GM12865 (cell line): ENCODE results near the gene CCNK.

Source experiments
- DNase-seq: peaks from one replicate; pipeline ENCODE4 v3.0.0; 2010; ENCODE audit warnings: low read depth
- H3K4me3 ChIP-seq: 2 replicates; pipeline ENCODE4 v1.5.1; 2011; ENCODE audit warnings: mild to moderate bottlenecking, low read depth, low read length, control low read depth
- TF ChIP-seq, protein P1 (sequence below): IDR thresholded peaks from 2 replicates; pipeline ENCODE4 v1.5.1; 2011; ENCODE audit warnings: low read length, control low read depth, low read depth, inconsistent platforms; ENCODE audit not compliant: insufficient read depth; ENCODE audit errors: missing control alignments

Gene CCNK

GRCh38 chr14:99534333-99534732 is 53.1 kb downstream of the CCNK start:
- H3K4me3 ChIP-seq, result no peak overlapping the region
- TF ChIP-seq, protein P1, sequence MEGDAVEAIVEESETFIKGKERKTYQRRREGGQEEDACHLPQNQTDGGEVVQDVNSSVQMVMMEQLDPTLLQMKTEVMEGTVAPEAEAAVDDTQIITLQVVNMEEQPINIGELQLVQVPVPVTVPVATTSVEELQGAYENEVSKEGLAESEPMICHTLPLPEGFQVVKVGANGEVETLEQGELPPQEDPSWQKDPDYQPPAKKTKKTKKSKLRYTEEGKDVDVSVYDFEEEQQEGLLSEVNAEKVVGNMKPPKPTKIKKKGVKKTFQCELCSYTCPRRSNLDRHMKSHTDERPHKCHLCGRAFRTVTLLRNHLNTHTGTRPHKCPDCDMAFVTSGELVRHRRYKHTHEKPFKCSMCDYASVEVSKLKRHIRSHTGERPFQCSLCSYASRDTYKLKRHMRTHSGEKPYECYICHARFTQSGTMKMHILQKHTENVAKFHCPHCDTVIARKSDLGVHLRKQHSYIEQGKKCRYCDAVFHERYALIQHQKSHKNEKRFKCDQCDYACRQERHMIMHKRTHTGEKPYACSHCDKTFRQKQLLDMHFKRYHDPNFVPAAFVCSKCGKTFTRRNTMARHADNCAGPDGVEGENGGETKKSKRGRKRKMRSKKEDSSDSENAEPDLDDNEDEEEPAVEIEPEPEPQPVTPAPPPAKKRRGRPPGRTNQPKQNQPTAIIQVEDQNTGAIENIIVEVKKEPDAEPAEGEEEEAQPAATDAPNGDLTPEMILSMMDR, result no peak
- DNase-seq, result no peak

DNA sequence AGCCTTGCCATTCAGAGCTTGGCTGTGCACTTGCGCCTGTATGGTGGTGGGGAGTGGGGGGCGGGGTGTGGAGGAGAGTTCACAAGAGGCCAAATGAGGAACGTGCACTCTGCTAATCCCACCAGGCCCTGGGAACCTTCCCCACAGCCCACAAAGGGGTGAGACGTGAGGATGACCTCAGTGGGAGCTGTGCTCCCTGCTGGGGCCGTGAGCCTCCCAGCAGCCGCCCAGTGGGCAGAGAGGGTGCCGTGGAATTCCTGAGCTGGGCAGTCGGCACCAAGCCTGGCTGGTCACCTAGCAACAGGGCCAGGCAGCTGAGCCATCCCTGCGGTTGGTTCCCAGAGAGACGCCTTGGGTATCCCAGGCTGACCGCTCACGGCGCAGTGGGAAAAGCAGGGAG is 53.7 kb downstream of the CCNK start:
- TF ChIP-seq, protein P1, result no peak

GRCh38 chr14:99535448-99535847 is 54.2 kb downstream of the CCNK start:
- TF ChIP-seq, protein P1, result no peak
- DNase-seq, result no peak
- no peak overlapping the region for H3K4me3 ChIP-seq

More for the DNA sequence above, 53.7 kb downstream of the CCNK start:
- DNase-seq, result no peak
- H3K4me3 ChIP-seq, result no peak overlapping the region

DNA sequence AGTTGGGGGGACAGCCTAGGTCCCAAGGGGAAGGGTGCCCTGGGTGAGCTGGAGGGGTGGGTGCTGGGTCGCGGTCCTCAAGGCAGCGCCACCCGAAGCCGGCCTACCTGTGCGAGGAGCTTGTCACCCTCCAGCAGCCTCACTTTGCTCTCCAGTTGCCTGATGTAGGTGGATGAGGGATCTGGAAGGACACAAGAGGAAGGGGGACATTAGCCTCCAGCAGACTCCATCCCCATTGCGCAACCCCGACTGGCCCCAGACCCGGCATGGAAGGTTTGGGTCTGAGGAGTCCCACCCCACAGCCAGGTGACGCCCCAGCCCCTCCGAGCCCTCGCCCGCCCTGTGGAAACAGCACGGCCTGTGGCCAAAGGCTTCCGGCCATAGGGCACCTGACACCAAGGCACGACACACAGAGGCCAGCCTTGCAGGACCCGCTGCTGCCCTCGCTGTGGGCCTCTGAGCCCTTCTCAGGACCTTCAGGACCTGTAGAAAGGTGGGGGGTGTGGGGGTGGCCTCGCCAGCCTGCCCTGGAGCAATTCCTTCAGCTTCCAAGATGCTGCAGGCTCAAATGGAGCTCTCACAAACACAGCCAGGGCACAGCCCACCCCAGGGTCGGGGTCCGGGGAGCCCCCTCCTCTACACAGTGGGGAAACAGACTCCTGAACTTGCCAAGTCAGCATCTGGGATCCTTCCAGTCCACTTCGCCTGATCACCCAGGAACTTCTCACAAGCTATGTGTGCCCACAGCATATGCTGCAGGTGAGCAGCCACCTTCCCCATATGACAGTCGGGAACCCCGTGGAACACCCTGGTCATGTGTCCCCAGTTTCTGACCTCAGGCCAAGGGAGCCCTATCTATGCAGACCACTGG is 54.9 kb downstream of the CCNK start:
- TF ChIP-seq, protein P1, result no peak
- H3K4me3 ChIP-seq, result no peak overlapping the region
- no peak for DNase-seq

GRCh38 chr14:99537399-99537798 is 56.2 kb downstream of the CCNK start:
- H3K4me3 ChIP-seq, result no peak overlapping the region
- no peak for DNase-seq
- TF ChIP-seq, protein P1, result no peak

- TF ChIP-seq, protein P1, result no peak
- no peak for DNase-seq
- H3K4me3 ChIP-seq, result no peak overlapping the region
These were observed 57.1 kb downstream of the CCNK start for GRCh38 chr14:99538275-99538674.
